HEK293 (cell line): ENCODE results near the gene PHAF1.

ENCODE experiments used
- ZBTB21 ChIP-seq: fragments of 450-650 bp; formaldehyde crosslinking; IDR thresholded peaks from 2 replicates; pipeline ENCODE4 v1.5.1; 2017; ENCODE audit warnings: missing biosample characterization, missing genetic modification characterization
- ZNF146 ChIP-seq: fragments of 450-650 bp; formaldehyde crosslinking; IDR thresholded peaks from 2 replicates; pipeline ENCODE4 v1.5.1; 2016; ENCODE audit warnings: missing biosample characterization, missing genetic modification characterization
- TF ChIP-seq, protein P1 (sequence below): fragments of 450-650 bp; formaldehyde crosslinking; IDR thresholded peaks from 2 replicates; pipeline ENCODE4 v1.5.1; 2016; ENCODE audit warnings: missing biosample characterization, missing genetic modification characterization
- TF ChIP-seq, protein P2 (sequence below): fragments of 450-650 bp; formaldehyde crosslinking; IDR thresholded peaks from 2 replicates; pipeline ENCODE4 v1.5.1; 2016; ENCODE audit warnings: missing biosample characterization, missing genetic modification characterization, low read depth
- TF ChIP-seq, protein P3 (sequence below): fragments of 450-650 bp; formaldehyde crosslinking; IDR thresholded peaks from 2 replicates; pipeline ENCODE4 v1.5.1; 2016; ENCODE audit warnings: missing biosample characterization, missing genetic modification characterization

DNA sequence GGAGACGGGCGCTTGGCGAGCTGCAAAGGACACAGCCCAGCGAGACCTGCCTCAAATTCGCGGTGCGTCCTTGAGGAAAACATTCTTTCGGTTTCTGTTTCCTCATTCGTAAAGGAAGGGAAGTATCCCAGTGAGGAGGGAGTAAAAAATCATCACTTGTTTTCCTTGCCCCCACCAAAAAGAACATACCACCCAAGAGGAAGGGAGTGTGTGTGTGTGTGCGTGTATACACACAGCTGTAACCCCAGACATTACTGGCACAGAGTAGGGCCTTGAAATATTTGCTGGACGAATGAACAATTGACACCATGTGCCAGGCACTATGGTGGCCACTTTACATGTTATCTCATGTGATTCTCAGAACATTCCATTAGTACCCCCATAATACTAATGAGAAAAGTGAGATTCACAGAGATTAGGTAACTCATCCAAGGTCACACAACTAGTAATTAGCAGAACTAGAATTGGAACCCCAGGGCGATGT is 76.0 kb downstream of the PHAF1 start:
- TF ChIP-seq ZNF146 (tag by site-specific recombination) (no peak), ZBTB21 (tag by site-specific recombination) (no peak)
- TF ChIP-seq, protein P1, sequence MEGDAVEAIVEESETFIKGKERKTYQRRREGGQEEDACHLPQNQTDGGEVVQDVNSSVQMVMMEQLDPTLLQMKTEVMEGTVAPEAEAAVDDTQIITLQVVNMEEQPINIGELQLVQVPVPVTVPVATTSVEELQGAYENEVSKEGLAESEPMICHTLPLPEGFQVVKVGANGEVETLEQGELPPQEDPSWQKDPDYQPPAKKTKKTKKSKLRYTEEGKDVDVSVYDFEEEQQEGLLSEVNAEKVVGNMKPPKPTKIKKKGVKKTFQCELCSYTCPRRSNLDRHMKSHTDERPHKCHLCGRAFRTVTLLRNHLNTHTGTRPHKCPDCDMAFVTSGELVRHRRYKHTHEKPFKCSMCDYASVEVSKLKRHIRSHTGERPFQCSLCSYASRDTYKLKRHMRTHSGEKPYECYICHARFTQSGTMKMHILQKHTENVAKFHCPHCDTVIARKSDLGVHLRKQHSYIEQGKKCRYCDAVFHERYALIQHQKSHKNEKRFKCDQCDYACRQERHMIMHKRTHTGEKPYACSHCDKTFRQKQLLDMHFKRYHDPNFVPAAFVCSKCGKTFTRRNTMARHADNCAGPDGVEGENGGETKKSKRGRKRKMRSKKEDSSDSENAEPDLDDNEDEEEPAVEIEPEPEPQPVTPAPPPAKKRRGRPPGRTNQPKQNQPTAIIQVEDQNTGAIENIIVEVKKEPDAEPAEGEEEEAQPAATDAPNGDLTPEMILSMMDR: no peak
- TF ChIP-seq, protein P2, sequence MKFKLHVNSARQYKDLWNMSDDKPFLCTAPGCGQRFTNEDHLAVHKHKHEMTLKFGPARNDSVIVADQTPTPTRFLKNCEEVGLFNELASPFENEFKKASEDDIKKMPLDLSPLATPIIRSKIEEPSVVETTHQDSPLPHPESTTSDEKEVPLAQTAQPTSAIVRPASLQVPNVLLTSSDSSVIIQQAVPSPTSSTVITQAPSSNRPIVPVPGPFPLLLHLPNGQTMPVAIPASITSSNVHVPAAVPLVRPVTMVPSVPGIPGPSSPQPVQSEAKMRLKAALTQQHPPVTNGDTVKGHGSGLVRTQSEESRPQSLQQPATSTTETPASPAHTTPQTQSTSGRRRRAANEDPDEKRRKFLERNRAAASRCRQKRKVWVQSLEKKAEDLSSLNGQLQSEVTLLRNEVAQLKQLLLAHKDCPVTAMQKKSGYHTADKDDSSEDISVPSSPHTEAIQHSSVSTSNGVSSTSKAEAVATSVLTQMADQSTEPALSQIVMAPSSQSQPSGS: no peak
- TF ChIP-seq, protein P3, sequence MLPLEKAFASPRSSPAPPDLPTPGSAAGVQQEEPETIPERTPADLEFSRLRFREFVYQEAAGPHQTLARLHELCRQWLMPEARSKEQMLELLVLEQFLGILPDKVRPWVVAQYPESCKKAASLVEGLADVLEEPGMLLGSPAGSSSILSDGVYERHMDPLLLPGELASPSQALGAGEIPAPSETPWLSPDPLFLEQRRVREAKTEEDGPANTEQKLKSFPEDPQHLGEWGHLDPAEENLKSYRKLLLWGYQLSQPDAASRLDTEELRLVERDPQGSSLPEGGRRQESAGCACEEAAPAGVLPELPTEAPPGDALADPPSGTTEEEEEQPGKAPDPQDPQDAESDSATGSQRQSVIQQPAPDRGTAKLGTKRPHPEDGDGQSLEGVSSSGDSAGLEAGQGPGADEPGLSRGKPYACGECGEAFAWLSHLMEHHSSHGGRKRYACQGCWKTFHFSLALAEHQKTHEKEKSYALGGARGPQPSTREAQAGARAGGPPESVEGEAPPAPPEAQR (tag by site-specific recombination): no peak
